Breast epithelium (tissue), 4 donors: Measurements from ENCODE around the gene PRR35. TPM values are rescaled to one million over a fixed set of nuclear protein-coding genes. Genes with fewer than 3 reads are reported as not detected.
"Not testable (repeated sequence)": the region's sequence is repeated elsewhere in the genome, so short reads cannot be mapped to it uniquely, and the experiment has no call there.

Experiments
- DNase-seq, 2 donors: peaks; one replicate each; pipeline ENCODE4 v3.0.0-alpha.2; 2019; ENCODE audit warnings: low spot score in 2 of 2
- H3K27ac ChIP-seq, 2 donors: fragments of 200-600 bp; sonication (generic) in 1 of 2; one replicate each; pipeline ENCODE4 v1.5.1; 2016 to 2019; ENCODE audit warnings: mild to moderate bottlenecking in 1 of 2
- H3K27me3 ChIP-seq, 2 donors: fragments of 200-600 bp; sonication (generic) in 1 of 2; one replicate each; pipeline versions ENCODE4 v1.5.1 to v1.6.0; 2017 to 2019; ENCODE audit warnings: control low read depth in 1 of 2, mild to moderate bottlenecking in 1 of 2
- H3K36me3 ChIP-seq: fragments of 200-600 bp; one replicate; pipeline ENCODE4 v1.5.1; 2019
- H3K4me1 ChIP-seq, 2 donors: fragments of 200-600 bp; sonication (generic); one replicate each; pipeline ENCODE4 v1.5.1; 2016 to 2019; ENCODE audit warnings: control low read depth in 1 of 2
- H3K4me3 ChIP-seq, 3 donors: fragments of 200-600 bp; sonication (generic); 1 replicate in 2 of 3; 2 replicates in 1 of 3; pipeline ENCODE4 v1.5.1; 2016 to 2019; ENCODE audit warnings: mild to moderate bottlenecking in 3 of 3, moderate library complexity in 2 of 3
- H3K9me3 ChIP-seq, 2 donors: fragments of 200-600 bp; sonication (generic) in 1 of 2; one replicate each; pipeline ENCODE4 v1.5.1; 2016 to 2019; ENCODE audit warnings: control low read depth in 1 of 2
- CTCF ChIP-seq, 3 donors: fragments of 450-650 bp; IDR thresholded peaks; one replicate each; pipeline ENCODE4 v1.5.1; 2016 to 2017; ENCODE audit warnings: antibody characterized with exemption in 3 of 3, mild to moderate bottlenecking in 3 of 3, moderate library complexity in 3 of 3
- POLR2A ChIP-seq: fragments of 450-650 bp; IDR thresholded peaks from one replicate; pipeline ENCODE4 v1.6.1; 2016; ENCODE audit warnings: antibody characterized with exemption, mild to moderate bottlenecking, moderate library complexity
- POLR2AphosphoS5 ChIP-seq, 3 donors: sonication (generic); formaldehyde crosslinking; IDR thresholded peaks; one replicate each; pipeline ENCODE4 v1.6.1; 2017; ENCODE audit warnings: antibody characterized with exemption in 3 of 3
- intact Hi-C: fragments of 100-400 bp; cut with DNase I; formaldehyde crosslinking; loops from one replicate; pipeline ENCODE4 v1.15.1; 2023; ENCODE audit warnings: low total_unique reads
- total RNA-seq, 3 donors: library from RNA; depleted of rRNA; stranded (reverse); fragments of >200 nt; gene quantifications; one replicate each; pipeline ENCODE4 v1.1.0, GENCODE V29; 2016

Gene PRR35
- total RNA-seq, 3 donors from 2014 or later: not detected

GRCh38 chr16:595942-596735 is 35.9 kb downstream of the PRR35 start:
- no peak for DNase-seq
- no peak overlapping the region for H3K4me3 ChIP-seq
- TF ChIP-seq CTCF (IDR thresholded peaks at IDR 0.05) (no peak), POLR2A (no peak), POLR2AphosphoS5 (IDR thresholded peaks at IDR 0.05) (no peak)
- peaks cover 6 to 24% of the 10 kb centered on the region in 2 donors for H3K4me1 ChIP-seq
- no peaks in the 10 kb centered on the region for H3K27me3 ChIP-seq
- intact Hi-C loops: no loop called here
- no peak overlapping the region for H3K27ac ChIP-seq
- H3K9me3 ChIP-seq: no peaks in the 10 kb centered on the region
- H3K36me3 ChIP-seq: no peaks in the 10 kb centered on the region

DNA sequence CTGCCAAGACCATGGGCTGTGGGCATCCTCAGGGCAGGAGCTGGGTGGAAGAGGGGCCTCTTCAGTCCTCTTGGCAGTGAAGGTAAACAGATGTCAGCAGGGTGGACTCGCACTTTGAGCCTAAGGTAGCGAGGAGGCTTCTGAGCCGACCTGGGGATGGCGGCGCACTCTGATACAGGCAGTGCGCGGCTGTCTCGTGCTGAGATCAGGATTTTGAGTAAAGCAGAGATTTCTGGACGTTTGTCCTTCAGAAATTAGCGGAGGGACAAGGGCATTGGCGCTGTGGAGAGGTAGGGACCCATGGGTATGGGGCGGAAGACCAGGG is 36.5 kb downstream of the PRR35 start:
- DNase-seq: no peak

DNA sequence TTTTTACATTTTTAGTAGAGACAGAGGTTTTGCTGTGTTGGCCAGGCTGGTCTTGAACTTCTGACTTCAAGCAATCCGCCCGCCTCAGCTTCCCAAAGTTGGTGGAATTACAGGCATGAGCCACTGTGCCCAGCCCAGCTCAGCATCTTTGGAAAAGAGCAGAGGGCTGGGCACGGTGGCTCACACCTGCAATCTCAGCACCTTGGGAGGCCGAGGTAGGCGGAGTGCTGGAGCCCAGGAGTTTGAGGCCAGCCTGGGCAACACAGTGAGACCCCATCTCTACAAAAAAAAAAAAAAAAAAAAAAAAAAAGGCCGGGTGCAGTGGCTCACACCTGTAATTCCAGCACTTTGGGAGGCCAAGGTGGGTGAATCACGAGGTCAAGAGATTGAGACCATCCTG is 37.5 kb downstream of the PRR35 start:
- H3K4me1 ChIP-seq: peaks cover 0 to 14% of the 10 kb centered on the region in 2 donors
- intact Hi-C loops, H3K9me3 ChIP-seq, H3K36me3 ChIP-seq, DNase-seq, H3K27me3 ChIP-seq, H3K27ac ChIP-seq, H3K4me3 ChIP-seq: not testable (repeated sequence)

More for the DNA sequence above, 36.5 kb downstream of the PRR35 start:
- no peaks in the 10 kb centered on the region for H3K36me3 ChIP-seq
- intact Hi-C loops: no loop called here
- H3K27me3 ChIP-seq: no peaks in the 10 kb centered on the region
- TF ChIP-seq POLR2AphosphoS5 (IDR thresholded peaks at IDR 0.05) (no peak), POLR2A (no peak), CTCF (IDR thresholded peaks at IDR 0.05) (no peak)
- H3K9me3 ChIP-seq: no peaks in the 10 kb centered on the region
- no peak overlapping the region for H3K27ac ChIP-seq
- no peak overlapping the region for H3K4me3 ChIP-seq
- peaks cover 6 to 22% of the 10 kb centered on the region in 2 donors for H3K4me1 ChIP-seq

GRCh38 chr16:598823-599739 is 38.9 kb downstream of the PRR35 start:
- no peak for DNase-seq
- Histone ChIP-seq H3K36me3 (no peaks in the 10 kb centered on the region), H3K27ac (no peak overlapping the region), H3K4me1 (peaks cover 0 to 4% of the 10 kb centered on the region in 2 donors), H3K4me3 (no peak overlapping the region), H3K27me3 (no peaks in the 10 kb centered on the region), H3K9me3 (no peaks in the 10 kb centered on the region)
- TF ChIP-seq CTCF (IDR thresholded peaks at IDR 0.05) (no peak), POLR2A (no peak), POLR2AphosphoS5 (IDR thresholded peaks at IDR 0.05) (no peak)
- intact Hi-C loops: no loop called here

GRCh38 chr16:600781-601180 is 40.6 kb downstream of the PRR35 start:
- intact Hi-C loops: no loop called here
- H3K9me3 ChIP-seq: no peaks in the 10 kb centered on the region
- H3K36me3 ChIP-seq: no peaks in the 10 kb centered on the region
- no peak overlapping the region for H3K4me3 ChIP-seq
- H3K27me3 ChIP-seq: no peaks in the 10 kb centered on the region
- H3K27ac ChIP-seq: no peak overlapping the region
- DNase-seq: no peak
- TF ChIP-seq POLR2AphosphoS5 (IDR thresholded peaks at IDR 0.05): no peak
- TF ChIP-seq POLR2A: no peak
- no peak for TF ChIP-seq CTCF (IDR thresholded peaks at IDR 0.05)
- no peaks in the 10 kb centered on the region for H3K4me1 ChIP-seq
